Panc1 (cell line): ENCODE measurements around the gene CDC16. TPM values are rescaled to one million over a fixed set of nuclear protein-coding genes. Genes with fewer than 3 reads are reported as not detected.

Experiments
- ATAC-seq: fragments of 200-7000 bp; cut with Tn5 transposase; 2 replicates; pipeline ENCODE4 v1.9.1; 2020; ENCODE audit warnings: mild to moderate bottlenecking, moderate library complexity
- BruUV-seq: library from RNA; stranded (reverse); fragments of 400-500 nt; replicated peaks from 2 replicates; lab custom pipeline; 2021; lab: Mats Ljungman, UMichigan
- CTCF ChIA-PET: fragments of 300-600 bp; sonication (Branson Sonifier 250); formaldehyde crosslinking; loops from one replicate; lab custom pipeline; 2022; ENCODE audit warnings: antibody characterized with exemption; lab: Charles Lee
- POLR2A ChIA-PET: fragments of 300-600 bp; sonication (Branson Sonifier 250); formaldehyde crosslinking; loops from one replicate; lab custom pipeline; 2022; ENCODE audit warnings: antibody characterized with exemption; lab: Charles Lee
- DNase-seq: peaks from one replicate; pipeline ENCODE4 v3.0.0-alpha.2; 2010; ENCODE audit warnings: low read depth, low spot score
- H3K27ac ChIP-seq: 2 replicates; pipeline ENCODE4 v1.5.1; 2011; ENCODE audit warnings: mild to moderate bottlenecking, low read length, inconsistent platforms
- H3K27me3 ChIP-seq: fragments of 200-500 bp; sonication (Bioruptor generic); 2 replicates; pipeline ENCODE4 v1.6.0; 2014; ENCODE audit warnings: low read length, inconsistent platforms; ENCODE audit not compliant: control insufficient read depth, insufficient read depth
- H3K36me3 ChIP-seq: fragments of 200-500 bp; sonication (Bioruptor generic); 2 replicates; pipeline ENCODE4 v1.5.1; 2014; ENCODE audit warnings: inconsistent platforms, mild to moderate bottlenecking, low read length, moderate library complexity; ENCODE audit not compliant: control insufficient read depth, insufficient read depth
- H3K4me1 ChIP-seq: 2 replicates; pipeline ENCODE4 v1.5.1; 2011; ENCODE audit warnings: inconsistent platforms, mild to moderate bottlenecking, low read length, moderate library complexity; ENCODE audit not compliant: control insufficient read depth, insufficient read depth
- H3K4me3 ChIP-seq, 2 experiments: 2 replicates each; pipeline ENCODE4 v1.5.1; 2011 to 2012; ENCODE audit warnings: low read depth in 2 of 2, low read length in 2 of 2, mild to moderate bottlenecking in 2 of 2, inconsistent platforms in 1 of 2, moderate library complexity in 1 of 2
- H3K9me3 ChIP-seq: fragments of 200-500 bp; sonication (Bioruptor generic); 2 replicates; pipeline ENCODE4 v1.5.1; 2014; ENCODE audit warnings: low read depth, mild to moderate bottlenecking, inconsistent platforms, low read length, moderate library complexity; ENCODE audit not compliant: control insufficient read depth, insufficient read depth
- POLR2AphosphoS5 ChIP-seq: IDR thresholded peaks from 2 replicates; pipeline ENCODE4 v1.6.1; 2012; ENCODE audit warnings: mild to moderate bottlenecking, low read depth, low read length, moderate library complexity
- REST ChIP-seq, 2 experiments: IDR thresholded peaks; 2 replicates each; pipeline ENCODE4 v1.6.1; 2011 to 2012; ENCODE audit warnings: low read depth in 2 of 2, control low read depth in 1 of 2, low read length in 1 of 2, mild to moderate bottlenecking in 1 of 2, moderate library complexity in 1 of 2; ENCODE audit not compliant: insufficient read depth in 1 of 2
- SIN3A ChIP-seq: IDR thresholded peaks from 2 replicates; pipeline ENCODE4 v1.6.1; 2012; ENCODE audit warnings: low read depth, mild to moderate bottlenecking, low read length, moderate library complexity, borderline replicate concordance; ENCODE audit not compliant: insufficient read depth
- TCF7L2 ChIP-seq: IDR thresholded peaks from 2 replicates; pipeline ENCODE4 v1.6.1; 2011; ENCODE audit warnings: mild to moderate bottlenecking, low read depth, low read length, inconsistent platforms
- in situ Hi-C: cut with HindIII; loops from 2 replicates; pipeline ENCODE4 v1.10.0; 2016; ENCODE audit warnings: low sequenced_read_pairs, low pct_unique_long_range_greater_than_20kb
- intact Hi-C: fragments of 100-400 bp; cut with micrococcal nuclease; formaldehyde crosslinking; loops from one replicate; pipeline ENCODE4 v1.10.0; 2022; ENCODE audit not compliant: unreplicated experiment
- total RNA-seq: library from RNA; stranded (reverse); gene quantifications from one replicate; pipeline ENCODE4 v1.2.1, GENCODE V29; 2021; ENCODE audit not compliant: unreplicated experiment
- TF ChIP-seq, protein P1 (sequence below): fragments of 450-650 bp; IDR thresholded peaks from 2 replicates; pipeline ENCODE4 v1.5.1; 2017; ENCODE audit warnings: mild to moderate bottlenecking

Gene CDC16
- total RNA-seq, 1 experiment from 2014 or later: 51.8 TPM

GRCh38 chr13:114212158-114212495 lies 22.6 kb upstream of the CDC16 start:
- Histone ChIP-seq H3K27me3 (no peaks in the 10 kb centered on the region; the same call in 1 of the 2 replicates), H3K9me3 (no peaks in the 10 kb centered on the region), H3K27ac (no peak overlapping the region), H3K4me1 (no peaks in the 10 kb centered on the region), H3K4me3 (no peak overlapping the region), H3K36me3 (no peaks in the 10 kb centered on the region)
- in situ Hi-C loops: no loop called here
- BruUV-seq: no TSS peak
- no peak for ATAC-seq
- DNase-seq: no peak
- no peak for TF ChIP-seq REST (IDR thresholded peaks at IDR 0.05; ENCODE audit: insufficient read depth in 1 of 2, low read depth in 2 of 2, low read length in 1 of 2)
- ChIA-PET CTCF (no interaction called here), POLR2A (no interaction called here)
- intact Hi-C loops: no loop called here

- intact Hi-C loops (no loop called here), in situ Hi-C loops (no loop called here)
- DNase-seq (no peak), ATAC-seq (no peak)
- H3K9me3 ChIP-seq: no peaks in the 10 kb centered on the region
- H3K4me3 ChIP-seq: no peak overlapping the region
- no peaks in the 10 kb centered on the region for H3K36me3 ChIP-seq
- TF ChIP-seq POLR2AphosphoS5 (no peak), REST (IDR thresholded peaks at IDR 0.05; ENCODE audit: insufficient read depth in 1 of 2, low read depth in 2 of 2, low read length in 1 of 2) (no peak), SIN3A (no peak), TCF7L2 (no peak)
- TF ChIP-seq, protein P1, sequence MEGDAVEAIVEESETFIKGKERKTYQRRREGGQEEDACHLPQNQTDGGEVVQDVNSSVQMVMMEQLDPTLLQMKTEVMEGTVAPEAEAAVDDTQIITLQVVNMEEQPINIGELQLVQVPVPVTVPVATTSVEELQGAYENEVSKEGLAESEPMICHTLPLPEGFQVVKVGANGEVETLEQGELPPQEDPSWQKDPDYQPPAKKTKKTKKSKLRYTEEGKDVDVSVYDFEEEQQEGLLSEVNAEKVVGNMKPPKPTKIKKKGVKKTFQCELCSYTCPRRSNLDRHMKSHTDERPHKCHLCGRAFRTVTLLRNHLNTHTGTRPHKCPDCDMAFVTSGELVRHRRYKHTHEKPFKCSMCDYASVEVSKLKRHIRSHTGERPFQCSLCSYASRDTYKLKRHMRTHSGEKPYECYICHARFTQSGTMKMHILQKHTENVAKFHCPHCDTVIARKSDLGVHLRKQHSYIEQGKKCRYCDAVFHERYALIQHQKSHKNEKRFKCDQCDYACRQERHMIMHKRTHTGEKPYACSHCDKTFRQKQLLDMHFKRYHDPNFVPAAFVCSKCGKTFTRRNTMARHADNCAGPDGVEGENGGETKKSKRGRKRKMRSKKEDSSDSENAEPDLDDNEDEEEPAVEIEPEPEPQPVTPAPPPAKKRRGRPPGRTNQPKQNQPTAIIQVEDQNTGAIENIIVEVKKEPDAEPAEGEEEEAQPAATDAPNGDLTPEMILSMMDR: no peak
- H3K4me1 ChIP-seq: no peaks in the 10 kb centered on the region
- H3K27ac ChIP-seq: no peak overlapping the region
- no TSS peak for BruUV-seq
- ChIA-PET POLR2A (interaction anchor here (0.6 kb wide), 1 partner anchor 472 kb away, joined by 3 read pairs; no protein-coding TSS in a partner anchor), CTCF (no interaction called here)
- H3K27me3 ChIP-seq: no peaks in the 10 kb centered on the region; the same call in 1 of the 2 replicates
These were observed 20.7 kb upstream of the CDC16 start for GRCh38 chr13:114213980-114214379.
